Astrocyte of the hippocampus (primary cell): Measurements from ENCODE around the gene PLPP3.

ENCODE experiments used
- DNase-seq: peaks from one replicate; pipeline ENCODE4 v3.0.0; 2011; ENCODE audit warnings: low read depth, low spot score

Gene PLPP3

DNA sequence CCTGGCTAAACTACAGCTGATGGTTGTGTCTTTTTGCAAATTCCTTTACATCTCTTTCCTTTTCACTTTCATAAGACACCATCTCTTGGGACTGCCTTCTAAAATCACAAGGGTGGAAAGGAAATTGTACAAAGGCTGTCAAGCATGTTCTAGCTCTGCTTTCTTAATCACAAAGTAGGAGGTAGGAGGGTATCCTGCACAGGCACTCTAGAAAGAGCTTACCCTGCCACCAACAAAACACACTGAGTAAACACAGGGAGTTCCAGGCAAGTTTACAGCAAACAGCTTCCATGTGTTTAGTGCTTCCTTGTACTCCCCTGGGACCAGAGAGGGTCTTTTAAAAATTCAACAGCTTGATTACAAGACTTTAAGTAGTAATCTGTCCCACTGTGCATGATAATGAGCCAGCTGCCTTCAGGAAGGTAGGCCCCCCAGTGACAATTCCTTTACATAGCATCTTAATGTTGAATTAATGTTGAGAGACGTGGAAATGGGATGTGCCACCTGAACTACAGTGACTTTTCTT, 2.4 kb downstream of the PLPP3 start:
- DNase-seq, result peak; percentile 57

DNA sequence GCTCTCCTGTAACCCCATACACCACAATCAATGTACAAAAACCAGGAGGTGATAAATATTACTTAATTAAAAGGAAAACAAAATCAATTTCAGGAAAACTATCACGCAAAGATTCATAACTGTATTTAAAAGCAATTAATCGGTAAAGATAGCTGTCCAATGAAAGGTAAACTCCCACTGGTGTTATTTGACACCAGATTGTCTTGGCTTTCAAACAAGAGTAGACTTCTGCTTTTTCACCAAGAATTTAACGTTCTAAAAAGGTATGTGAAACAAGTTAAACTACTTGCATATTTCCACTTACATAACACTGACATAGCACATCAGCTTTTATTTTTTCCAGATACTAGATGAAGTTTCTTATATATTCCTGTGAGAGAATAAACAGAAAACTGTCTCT, 3.5 kb downstream of the PLPP3 start:
- DNase-seq, result no peak

DNA sequence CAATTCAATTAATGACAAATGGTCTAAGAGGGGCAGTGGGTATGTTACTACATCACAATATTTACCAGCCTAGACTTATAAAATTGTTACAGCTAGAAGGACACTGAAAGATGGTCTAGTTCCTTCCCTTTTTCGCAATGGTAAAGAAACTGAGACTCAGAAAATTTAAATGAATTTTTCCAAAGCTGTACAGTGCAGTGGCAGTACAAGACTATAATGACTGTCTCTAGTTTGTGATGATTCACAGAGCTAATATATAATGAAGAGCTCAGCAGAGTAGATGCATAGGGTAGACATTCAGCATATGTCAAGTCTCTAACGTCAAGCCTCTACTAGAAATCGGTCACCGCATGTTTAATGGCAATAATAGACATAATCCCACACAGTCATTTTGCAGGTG, 4.6 kb downstream of the PLPP3 start:
- no peak for DNase-seq

GRCh38 chr1:56573311-56573710, 6.1 kb downstream of the PLPP3 start:
- DNase-seq, result no peak

DNA sequence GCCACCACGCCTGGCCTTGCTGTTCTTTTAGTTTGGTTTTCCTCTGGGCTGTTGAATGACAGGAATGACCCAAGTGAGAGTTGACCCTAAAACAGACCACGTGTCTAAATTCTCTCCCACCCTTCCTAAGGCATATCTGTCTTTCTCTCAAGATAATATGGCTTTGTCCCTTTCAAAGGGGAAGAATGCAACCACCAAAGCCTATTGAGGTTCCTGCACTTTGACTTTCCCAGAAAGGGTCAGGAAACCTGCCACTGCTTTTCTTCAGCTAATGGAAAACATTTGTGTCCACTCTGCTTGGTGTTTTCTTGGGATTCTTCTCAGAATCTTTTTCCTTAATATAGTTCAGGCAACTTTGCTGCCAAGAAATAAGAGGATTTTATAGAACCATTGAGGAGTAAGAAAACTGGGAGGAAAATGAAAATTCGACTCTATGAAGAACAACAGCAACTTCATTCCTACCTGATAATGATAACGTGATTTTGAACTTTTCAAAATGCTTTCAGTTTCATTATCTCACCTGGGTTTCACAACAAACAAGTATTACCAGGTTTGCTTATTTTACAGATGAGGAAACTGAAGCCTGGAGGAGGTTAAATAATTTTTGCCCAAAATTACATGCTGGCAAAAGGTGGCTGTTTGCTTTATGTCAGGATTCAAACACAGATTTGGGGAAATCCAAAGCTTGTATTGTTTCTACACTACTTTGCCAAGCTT, 6.9 kb downstream of the PLPP3 start:
- no peak for DNase-seq

DNA sequence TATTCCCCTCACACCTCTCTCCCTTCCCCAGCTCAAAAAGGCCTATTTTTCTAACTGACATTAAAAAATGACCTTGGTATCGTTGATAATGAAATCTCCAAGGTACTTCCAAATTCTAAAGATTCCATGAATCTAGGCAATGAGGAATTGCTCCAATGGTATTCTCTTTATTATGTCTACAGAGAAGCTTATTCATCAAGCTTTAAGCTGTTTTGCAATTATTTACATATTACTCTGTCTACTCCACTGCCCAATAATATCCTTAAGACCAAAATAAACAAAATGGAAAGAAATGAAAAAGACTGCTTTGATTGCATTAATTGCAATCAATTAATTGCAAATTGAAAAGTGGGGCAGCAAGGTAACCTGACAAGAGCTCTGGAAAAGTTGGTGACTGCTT, 7.9 kb downstream of the PLPP3 start:
- DNase-seq, result no peak

GRCh38 chr1:56570924-56571372, 8.4 kb downstream of the PLPP3 start:
- DNase-seq, result no peak

DNA sequence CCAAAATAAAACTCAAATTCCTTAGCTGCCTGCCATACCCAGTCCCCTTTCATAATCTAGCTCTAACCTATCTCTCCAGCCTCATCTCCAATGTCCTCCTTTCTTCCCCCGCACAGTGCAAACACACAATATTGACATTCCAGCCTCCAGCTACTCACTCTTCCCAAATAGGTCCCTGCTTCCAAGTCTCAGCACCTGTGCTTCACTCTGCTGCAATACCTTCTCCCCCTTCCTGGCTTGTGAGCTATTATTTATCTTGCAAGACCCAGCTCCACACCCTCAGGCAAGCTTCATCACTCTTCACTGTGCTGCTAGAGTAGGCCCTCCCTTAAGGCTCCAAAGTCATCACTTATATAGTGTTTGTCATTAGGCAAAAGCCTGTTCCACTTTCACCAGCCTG, 9.7 kb downstream of the PLPP3 start:
- no peak for DNase-seq

GRCh38 chr1:56566994-56567393, 12.4 kb downstream of the PLPP3 start:
- peak; percentile 65 for DNase-seq

DNA sequence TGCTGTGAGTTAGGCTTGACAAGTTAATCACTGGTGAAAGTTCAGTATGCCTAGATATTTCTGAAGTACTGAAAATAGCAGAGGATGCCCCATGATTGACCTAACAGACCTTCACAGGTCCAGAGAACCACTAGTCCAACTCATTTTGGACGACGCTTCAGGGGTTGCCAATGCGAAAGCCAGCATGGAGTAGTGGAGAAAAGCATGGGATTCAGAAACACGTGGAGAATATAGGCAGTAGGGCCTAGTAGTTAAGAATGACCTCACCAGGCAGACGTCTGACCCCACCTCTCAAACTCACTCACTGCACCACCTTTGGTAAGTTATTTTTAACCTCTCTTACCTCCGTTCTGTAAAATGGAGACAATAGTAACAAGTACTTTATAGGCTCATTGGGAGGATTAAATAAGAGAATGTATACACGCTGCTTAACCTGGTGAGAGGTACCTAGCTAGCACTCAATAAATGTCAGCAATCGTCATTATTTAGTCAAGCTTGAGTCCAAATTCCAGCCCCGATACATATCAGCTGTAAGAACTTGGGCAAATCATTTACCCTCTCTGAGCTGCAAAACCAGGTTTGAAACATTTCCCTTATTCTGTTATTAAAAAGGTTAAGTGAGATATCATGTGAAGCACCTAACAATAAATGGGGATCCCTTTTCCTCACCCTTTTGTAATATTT, 13.2 kb downstream of the PLPP3 start:
- no peak for DNase-seq

DNA sequence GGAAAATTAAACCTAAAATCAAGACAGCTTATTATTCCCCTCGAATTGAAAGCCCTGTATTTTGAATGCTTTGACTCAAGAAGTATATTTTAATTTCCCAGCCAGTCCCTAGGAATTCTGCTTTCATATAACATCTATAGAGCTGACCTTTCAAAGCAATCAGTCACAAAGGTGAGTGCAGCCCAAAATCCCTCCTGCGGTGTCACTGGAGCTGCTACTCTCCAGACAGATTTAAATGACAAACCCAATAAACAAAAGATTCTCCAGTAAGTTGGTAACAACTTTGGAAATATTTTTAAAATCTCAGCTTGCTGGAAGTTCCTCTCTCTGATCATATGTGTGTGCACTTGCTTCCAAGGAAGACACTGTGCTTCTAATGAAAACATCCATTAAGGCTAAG, 14.7 kb downstream of the PLPP3 start:
- DNase-seq, result no peak

GRCh38 chr1:56563568-56563967, 15.8 kb downstream of the PLPP3 start:
- no peak for DNase-seq

DNA sequence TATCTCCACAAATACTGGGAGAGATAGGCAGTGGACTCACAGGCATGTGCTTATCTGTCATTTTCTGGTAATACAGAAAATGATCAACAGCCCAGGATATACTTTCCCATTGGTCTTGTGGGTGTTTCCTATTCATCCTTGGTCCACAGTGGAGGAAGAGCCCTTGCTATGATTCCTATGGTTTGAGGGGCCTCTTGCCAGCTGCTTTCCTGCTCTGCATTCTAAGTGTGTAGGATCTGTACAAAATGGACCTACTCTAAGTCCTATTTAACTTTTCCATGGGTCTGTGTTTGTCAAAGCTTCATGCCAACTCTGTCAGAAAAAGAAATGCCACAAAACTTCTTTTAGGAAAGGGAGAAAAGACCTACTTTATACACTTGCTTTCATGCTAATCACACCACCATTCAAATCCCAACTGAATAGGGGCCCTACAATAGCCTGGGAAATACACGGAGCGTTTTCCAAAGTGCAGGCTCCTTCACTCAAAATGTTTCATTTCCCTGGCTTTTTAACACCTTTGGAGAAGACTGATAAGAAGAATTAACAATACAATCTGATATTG, 16.4 kb downstream of the PLPP3 start:
- no peak for DNase-seq

- no peak for DNase-seq
Observed at GRCh38 chr1:56561227-56562019, 17.9 kb downstream of the PLPP3 start.

- DNase-seq, result no peak
Observed at GRCh38 chr1:56557746-56558145, 21.6 kb downstream of the PLPP3 start.

GRCh38 chr1:56555448-56555847, 23.9 kb downstream of the PLPP3 start:
- DNase-seq, result no peak

DNA sequence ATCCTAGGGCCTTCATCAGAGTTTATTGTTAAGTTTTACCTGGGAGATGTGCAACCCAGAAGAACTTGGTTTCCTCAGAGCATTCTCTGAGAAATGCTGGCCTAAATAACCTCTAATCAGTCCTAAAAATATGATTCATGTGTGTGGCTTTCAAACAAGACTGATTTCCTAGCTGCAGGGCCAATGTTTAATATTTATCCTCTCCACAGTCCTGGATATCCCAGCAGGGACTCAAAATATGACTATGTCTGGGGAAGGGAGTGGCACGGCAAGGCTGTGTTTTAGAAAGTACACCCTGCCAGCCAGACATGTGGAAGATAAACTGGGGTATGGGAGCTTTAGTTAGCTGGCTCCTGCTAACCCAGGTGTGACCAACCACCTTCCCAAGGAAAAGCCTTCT, 26.3 kb downstream of the PLPP3 start:
- DNase-seq, result no peak

DNA sequence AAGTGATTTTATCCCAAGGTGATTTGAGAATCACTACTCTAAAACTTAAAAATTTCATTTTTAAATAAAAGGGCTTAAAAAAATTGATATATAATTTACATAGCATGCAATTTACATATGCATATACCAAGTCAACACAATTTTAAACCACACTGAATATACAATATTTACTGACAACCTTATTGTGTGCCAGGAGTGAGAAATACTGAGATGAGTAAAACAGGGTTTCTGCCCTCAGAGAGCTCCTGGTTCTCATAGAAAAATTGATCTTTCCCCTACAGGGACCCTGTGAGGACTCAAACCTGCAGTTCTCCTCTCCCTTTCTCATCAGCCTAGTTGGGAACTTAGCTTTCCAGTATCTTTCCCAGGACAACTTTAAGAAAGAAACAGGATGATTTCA, 27.0 kb downstream of the PLPP3 start:
- no peak for DNase-seq

GRCh38 chr1:56551691-56552090, 27.7 kb downstream of the PLPP3 start:
- peak; percentile 93 for DNase-seq

GRCh38 chr1:56550859-56551188, 28.5 kb downstream of the PLPP3 start:
- DNase-seq, result no peak

- no peak for DNase-seq
Observed at GRCh38 chr1:56550138-56550858, 29.1 kb downstream of the PLPP3 start.

- no peak for DNase-seq
Observed at GRCh38 chr1:56548571-56548970, 30.8 kb downstream of the PLPP3 start.
